ENCODE data around the gene LRRC8D. TPM values are rescaled to one million over a fixed set of nuclear protein-coding genes. Genes with fewer than 3 reads are reported as not detected.

The LRRC8D gene
- total RNA-seq, 1 experiment from 2014 or later, result 15.0 TPM

DNA sequence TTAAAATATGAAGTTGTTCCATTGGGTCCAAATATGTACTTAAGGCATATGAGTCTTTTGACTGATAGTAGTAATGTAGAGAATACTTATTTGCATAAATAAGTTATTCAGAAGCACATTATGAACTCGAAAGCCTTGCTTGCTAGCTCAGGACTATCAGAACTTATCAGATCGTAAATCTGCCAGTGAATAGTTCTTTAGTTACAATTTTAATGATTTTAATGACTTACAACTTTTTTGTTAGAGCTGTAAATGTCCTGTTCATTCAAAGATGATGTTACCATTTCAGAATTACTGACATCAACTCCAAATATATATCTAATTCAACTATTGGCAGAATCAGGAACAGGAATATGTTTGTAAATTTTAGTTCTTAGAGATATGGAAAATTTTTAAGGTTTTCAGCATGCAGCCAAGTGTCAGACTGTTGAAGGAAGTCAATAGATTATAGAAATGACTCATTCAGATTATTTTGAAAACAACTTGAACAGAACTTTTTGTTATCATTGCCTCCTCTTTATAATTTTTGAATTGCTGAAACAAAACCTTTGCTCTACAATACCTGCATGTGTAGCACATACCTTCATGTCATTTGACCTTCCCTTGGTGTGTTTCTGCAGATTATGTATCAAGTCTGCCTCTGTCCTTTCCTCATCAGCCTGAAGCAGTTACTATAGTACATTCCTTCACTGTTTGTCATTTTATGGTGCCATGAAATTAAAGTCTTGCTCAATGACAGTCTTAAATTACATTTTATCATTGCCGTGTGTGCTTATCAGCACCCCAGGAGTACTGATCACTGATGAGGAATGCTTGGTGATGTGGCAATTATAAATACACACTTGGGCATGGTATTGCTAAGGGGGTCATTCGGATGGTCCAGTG, 44.9 kb downstream of the LRRC8D start (continued):
- TF ChIP-seq RAD21 (IDR thresholded peaks at IDR 0.05; ENCODE audit: low read depth) (no peak), SP1 (IDR thresholded peaks at IDR 0.05; ENCODE audit: low read depth) (peak; percentile 84), POLR2AphosphoS5 (IDR thresholded peaks at IDR 0.05; ENCODE audit: low read depth, low read length) (0 out of 2 replicates have a peak, but pooled peaks have one; percentile 20), CBX3 (IDR thresholded peaks at IDR 0.05; ENCODE audit: low read depth) (peak; percentile 74; the same call in 1 of the 2 replicates), EZH2 (IDR thresholded peaks at IDR 0.05) (no peak), JUND (IDR thresholded peaks at IDR 0.05) (peak; percentile 89)

DNA sequence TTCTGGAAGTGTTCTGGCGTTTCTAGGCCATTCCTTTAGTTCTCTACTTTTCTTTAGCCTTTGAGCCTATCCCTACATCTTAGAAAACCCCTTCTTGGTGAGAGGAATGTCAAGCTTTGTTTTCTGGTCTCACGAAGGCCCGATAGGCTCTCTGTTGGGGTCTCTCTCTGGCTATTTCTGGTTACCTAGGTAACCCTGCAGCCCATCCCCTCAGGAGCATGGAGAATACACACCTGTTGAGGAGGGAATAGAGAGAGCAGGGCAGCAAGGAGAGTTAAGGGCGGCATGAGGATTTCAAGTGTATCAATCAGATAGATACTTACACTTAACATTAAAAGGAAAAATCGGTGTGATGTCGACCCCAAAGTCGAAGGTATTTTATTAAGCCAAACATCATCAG, 45.7 kb downstream of the LRRC8D start:
- H3K36me3 ChIP-seq (ENCODE audit: control insufficient read depth in 1 of 2, insufficient read depth in 2 of 2, low read length in 2 of 2), result no peaks in the 10 kb centered on the region
- ChIA-PET RAD21 (ENCODE audit: low non-redundant PET in 1 of 2, low total read pairs in 2 of 2, uncharacterized antibody in 2 of 2, unreplicated experiment in 2 of 2) (no interaction called here), POLR2A (no interaction called here), CTCF (no interaction called here)
- H3K27ac ChIP-seq (ENCODE audit: low read depth, low read length), result peak overlapping the region; percentile 65; the same call in 1 of the 2 replicates
- H3K4me2 ChIP-seq (ENCODE audit: low read length), result peak overlapping the region; percentile 44
- no peak overlapping the region for H2AFZ ChIP-seq (ENCODE audit: low read depth, low read length, poor library complexity, severe bottlenecking)
- ATAC-seq (no peak), DNase-seq (ENCODE audit: low read depth, low spot score) (no peak)
- no peak overlapping the region for H3K4me3 ChIP-seq (replicated peaks in 1 of 2; ENCODE audit: low read depth in 1 of 2, low read length in 2 of 2)
- no peaks in the 10 kb centered on the region for H4K20me1 ChIP-seq (ENCODE audit: insufficient read depth)
- H3K79me2 ChIP-seq (ENCODE audit: insufficient read depth, low read length), result peaks cover 5% of the 10 kb centered on the region; the same call in 1 of the 2 replicates
- peaks cover 21 to 22% of the 10 kb centered on the region in 2 experiments for H3K4me1 ChIP-seq (ENCODE audit: control insufficient read depth in 1 of 2, insufficient read depth in 2 of 2, low read length in 2 of 2)
- TF ChIP-seq, protein P1, sequence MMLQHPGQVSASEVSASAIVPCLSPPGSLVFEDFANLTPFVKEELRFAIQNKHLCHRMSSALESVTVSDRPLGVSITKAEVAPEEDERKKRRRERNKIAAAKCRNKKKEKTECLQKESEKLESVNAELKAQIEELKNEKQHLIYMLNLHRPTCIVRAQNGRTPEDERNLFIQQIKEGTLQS (IDR thresholded peaks at IDR 0.05), result no peak
- TF ChIP-seq RAD21 (IDR thresholded peaks at IDR 0.05; ENCODE audit: low read depth) (no peak), ZNF274 (IDR thresholded peaks at IDR 0.05; ENCODE audit: low read depth, low read length) (no peak), ZFX (IDR thresholded peaks at IDR 0.05) (no peak), EZH2phosphoT487 (IDR thresholded peaks at IDR 0.05; ENCODE audit: borderline replicate concordance) (no peak), POLR2AphosphoS5 (IDR thresholded peaks at IDR 0.05; ENCODE audit: low read depth, low read length) (no peak), POLR2A (IDR thresholded peaks at IDR 0.05; ENCODE audit: borderline replicate concordance, extremely low read depth, insufficient read depth, insufficient read length) (no peak), EZH2 (IDR thresholded peaks at IDR 0.05) (no peak), EGR1 (IDR thresholded peaks at IDR 0.05; ENCODE audit: low read depth) (no peak), JUND (IDR thresholded peaks at IDR 0.05) (no peak), CEBPB (IDR thresholded peaks at IDR 0.05; ENCODE audit: low read depth) (no peak), SRF (IDR thresholded peaks at IDR 0.05; ENCODE audit: low read depth) (no peak), TCF7L2 (IDR thresholded peaks at IDR 0.05; ENCODE audit: borderline replicate concordance, extremely low read depth, insufficient read depth, insufficient read length) (no peak)
- TF ChIP-seq, protein P2, sequence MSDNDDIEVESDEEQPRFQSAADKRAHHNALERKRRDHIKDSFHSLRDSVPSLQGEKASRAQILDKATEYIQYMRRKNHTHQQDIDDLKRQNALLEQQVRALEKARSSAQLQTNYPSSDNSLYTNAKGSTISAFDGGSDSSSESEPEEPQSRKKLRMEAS (IDR thresholded peaks at IDR 0.05), result no peak
- TF ChIP-seq, protein P3, sequence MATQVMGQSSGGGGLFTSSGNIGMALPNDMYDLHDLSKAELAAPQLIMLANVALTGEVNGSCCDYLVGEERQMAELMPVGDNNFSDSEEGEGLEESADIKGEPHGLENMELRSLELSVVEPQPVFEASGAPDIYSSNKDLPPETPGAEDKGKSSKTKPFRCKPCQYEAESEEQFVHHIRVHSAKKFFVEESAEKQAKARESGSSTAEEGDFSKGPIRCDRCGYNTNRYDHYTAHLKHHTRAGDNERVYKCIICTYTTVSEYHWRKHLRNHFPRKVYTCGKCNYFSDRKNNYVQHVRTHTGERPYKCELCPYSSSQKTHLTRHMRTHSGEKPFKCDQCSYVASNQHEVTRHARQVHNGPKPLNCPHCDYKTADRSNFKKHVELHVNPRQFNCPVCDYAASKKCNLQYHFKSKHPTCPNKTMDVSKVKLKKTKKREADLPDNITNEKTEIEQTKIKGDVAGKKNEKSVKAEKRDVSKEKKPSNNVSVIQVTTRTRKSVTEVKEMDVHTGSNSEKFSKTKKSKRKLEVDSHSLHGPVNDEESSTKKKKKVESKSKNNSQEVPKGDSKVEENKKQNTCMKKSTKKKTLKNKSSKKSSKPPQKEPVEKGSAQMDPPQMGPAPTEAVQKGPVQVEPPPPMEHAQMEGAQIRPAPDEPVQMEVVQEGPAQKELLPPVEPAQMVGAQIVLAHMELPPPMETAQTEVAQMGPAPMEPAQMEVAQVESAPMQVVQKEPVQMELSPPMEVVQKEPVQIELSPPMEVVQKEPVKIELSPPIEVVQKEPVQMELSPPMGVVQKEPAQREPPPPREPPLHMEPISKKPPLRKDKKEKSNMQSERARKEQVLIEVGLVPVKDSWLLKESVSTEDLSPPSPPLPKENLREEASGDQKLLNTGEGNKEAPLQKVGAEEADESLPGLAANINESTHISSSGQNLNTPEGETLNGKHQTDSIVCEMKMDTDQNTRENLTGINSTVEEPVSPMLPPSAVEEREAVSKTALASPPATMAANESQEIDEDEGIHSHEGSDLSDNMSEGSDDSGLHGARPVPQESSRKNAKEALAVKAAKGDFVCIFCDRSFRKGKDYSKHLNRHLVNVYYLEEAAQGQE (IDR thresholded peaks at IDR 0.05; ENCODE audit: low read depth), result no peak
- H3K9me2 ChIP-seq (ENCODE audit: insufficient read depth), result no peaks in the 10 kb centered on the region
- BruUV-seq (replicated peaks), result no TSS peak
- H3K27me3 ChIP-seq (ENCODE audit: insufficient read depth, low read length), result no peaks in the 10 kb centered on the region
- no peaks in the 10 kb centered on the region for H3K9me3 ChIP-seq (ENCODE audit: control insufficient read depth in 1 of 2, insufficient read depth in 1 of 2, low read depth in 1 of 2, low read length in 2 of 2)
- H3K9ac ChIP-seq (ENCODE audit: low read length), result no peak overlapping the region
- intact Hi-C loops (cut with micrococcal nuclease), result no loop called here

Measured in HCT116 (cell line).